PC-9 (cell line): ENCODE measurements around the gene PRDM4.

ENCODE experiments used
- CTCF ChIP-seq: fragments of 200-600 bp; sonication (generic); conservative IDR thresholded peaks from 2 replicates; pipeline ENCODE4 v1.6.1; 2017; ENCODE audit warnings: mixed run types, antibody characterized with exemption, mild to moderate bottlenecking, moderate library complexity
- EZH2 ChIP-seq: fragments of 200-600 bp; sonication (generic); IDR thresholded peaks from 2 replicates; pipeline ENCODE4 v1.8.0; 2017; ENCODE audit warnings: antibody characterized with exemption, low read depth

DNA sequence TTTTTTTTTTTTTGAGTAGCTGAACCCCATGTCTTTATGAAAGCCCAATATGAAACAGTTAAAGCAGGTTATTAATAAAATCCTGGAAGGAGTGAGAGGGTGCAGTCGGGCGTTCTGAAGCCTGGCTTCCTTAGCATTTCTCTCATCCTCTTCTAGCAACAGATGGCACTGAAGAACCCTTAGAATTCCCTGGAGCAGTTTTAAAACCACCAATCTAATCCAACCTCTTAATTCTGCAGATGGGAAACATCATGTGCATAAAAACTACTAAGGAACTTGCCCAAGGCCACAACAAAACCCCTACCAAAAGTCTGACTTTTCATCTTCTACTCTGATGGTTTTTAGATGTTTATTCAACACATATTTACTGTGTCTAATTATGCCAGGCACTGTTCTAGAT, 25.2 kb downstream of the PRDM4 start:
- TF ChIP-seq CTCF = no peak
- TF ChIP-seq EZH2 = no peak
